Midbrain (tissue), 1 donor: ENCODE measurements around the gene TNIP2.
"Not testable (repeated sequence)": the region's sequence is repeated elsewhere in the genome, so short reads cannot be mapped to it uniquely, and the experiment has no call there.

ENCODE experiments used
- DNase-seq: peaks from one replicate; lab custom pipeline; 2025; lab: John Stamatoyannopoulos, UW

Gene TNIP2

GRCh38 chr4:2743518-2744445 is 12.4 kb downstream of the TNIP2 start:
- no peak for DNase-seq

DNA sequence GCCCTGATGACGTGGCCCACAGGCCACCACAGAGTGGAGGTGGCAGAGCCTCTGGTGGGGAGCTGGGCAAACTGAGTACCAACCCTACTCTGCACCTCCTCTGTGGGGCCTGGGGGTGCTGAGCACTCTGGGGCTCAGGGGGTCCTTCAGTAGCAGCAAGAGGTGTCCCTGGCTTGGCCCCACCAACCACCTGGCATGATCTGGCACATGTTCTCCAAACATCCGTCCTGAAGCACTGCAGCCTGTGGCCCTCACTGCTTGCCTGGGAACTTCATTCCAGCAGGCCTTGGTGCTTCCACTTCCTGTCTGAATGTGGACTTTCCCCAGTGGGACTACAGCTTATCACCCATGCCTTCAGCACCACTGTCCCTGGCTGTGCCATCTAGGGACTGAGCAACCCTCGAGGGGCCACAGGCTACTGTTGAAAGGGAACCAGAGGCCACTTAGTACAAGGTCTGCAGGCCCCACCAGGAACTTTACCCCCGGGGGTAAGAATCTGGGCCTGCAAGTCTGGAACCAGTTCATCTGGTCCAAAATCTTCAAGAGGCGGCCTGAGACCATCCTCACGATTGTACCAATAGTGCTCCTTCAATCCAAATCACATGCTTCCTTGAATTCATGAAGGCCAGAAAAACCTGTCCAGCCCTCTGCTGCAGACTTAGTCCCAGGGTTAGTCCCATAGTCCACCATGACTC is 13.2 kb downstream of the TNIP2 start:
- DNase-seq: no peak

DNA sequence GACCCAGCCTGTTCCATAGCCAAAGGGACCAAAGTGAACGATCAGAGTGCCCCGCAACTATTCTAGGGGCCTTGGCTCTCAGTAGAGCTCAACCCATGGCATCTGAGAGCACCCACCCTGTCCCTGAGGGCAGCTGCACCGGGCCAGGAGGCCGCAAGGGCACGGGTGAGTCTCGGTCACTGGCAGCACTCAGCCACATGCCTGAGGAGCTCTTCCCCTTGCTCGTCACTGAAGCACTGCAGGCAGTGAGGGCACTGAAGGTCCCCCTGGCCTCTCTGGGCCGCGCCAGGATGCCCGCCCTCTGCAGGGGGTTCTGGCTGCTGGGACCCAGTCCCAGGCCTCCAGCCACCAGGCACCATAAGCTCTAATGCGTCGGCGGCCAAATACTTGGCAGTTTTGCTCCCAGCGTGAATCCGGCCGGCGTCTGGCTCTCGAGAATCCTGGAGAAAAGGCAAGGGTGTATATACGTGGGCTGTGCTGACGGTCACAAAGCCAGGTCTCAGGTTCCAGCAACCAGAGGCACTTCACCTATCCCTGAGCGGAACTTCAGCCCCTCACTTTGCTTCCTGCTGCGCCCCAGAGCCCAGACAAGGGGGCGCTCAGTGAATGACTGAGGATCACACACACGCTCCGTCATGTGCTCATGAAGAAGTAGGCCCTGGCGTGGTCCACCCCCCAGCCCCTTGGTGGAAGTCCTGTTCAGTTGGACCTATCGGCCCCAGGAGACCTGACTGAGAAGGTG is 13.9 kb downstream of the TNIP2 start:
- DNase-seq: no peak

DNA sequence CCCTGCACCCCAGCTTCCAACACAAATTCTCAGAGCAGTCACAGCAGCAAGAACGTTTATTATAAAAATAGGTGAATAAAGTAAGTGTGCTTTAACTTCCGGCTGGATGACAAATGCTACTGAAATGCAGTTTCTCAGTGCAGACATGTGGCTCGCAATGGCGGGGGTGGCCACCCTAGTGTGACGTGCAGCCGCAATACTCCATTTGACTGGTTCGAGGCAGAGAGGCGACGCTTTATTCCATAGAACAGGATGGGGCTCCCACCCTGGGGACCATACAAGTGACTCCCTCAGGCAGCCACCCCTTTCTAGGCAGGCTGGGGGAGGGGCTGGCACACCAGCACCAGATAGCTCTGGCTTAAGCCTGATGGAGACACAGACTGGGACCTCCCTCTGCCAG is 14.5 kb downstream of the TNIP2 start:
- DNase-seq: no peak

GRCh38 chr4:2738296-2738695 is 17.8 kb downstream of the TNIP2 start:
- not testable (repeated sequence) for DNase-seq

GRCh38 chr4:2735869-2736268 is 20.3 kb downstream of the TNIP2 start:
- no peak for DNase-seq

GRCh38 chr4:2734612-2735011 is 21.5 kb downstream of the TNIP2 start:
- no peak for DNase-seq

GRCh38 chr4:2733844-2734574 is 22.1 kb downstream of the TNIP2 start:
- no peak for DNase-seq

GRCh38 chr4:2733001-2733843 is 22.9 kb downstream of the TNIP2 start:
- no peak for DNase-seq

DNA sequence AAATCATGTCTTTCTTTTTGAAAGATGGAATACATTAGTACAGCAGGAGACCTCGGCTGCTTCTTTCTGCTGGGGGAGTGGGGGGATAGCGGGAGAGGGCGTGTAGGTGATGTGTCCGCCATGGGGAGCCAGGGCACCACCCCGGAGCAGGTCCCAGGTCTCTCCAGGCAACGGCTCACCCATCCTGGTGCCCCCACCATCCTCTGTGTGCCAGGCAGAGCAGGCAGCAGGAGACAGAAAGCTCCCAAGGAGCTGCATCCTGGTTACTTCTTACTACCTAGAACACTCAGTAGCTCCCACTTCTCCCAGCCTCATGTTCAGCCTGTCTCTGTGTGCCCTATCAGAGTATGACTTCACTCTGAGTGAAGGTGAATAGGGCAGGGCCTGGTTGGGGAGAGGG is 23.6 kb downstream of the TNIP2 start:
- no peak for DNase-seq

GRCh38 chr4:2731907-2732317 is 24.2 kb downstream of the TNIP2 start:
- DNase-seq: no peak

DNA sequence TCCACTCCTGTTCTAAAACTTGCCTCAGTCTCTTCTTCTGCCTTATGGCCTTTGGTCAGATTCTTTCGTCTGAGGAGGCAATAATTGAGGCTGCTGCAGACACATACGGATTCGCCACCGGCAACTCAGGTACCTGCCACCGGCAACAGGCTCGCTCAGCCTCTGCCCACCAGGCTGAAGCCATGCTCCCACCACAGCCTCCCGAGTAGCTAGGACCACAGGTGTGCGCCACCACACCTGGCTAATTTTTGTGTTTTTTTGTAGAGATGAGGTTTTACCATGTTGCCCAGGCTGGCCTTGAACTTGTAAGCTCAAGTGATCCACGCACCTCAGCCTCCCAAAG is 26.6 kb downstream of the TNIP2 start:
- DNase-seq: no peak

DNA sequence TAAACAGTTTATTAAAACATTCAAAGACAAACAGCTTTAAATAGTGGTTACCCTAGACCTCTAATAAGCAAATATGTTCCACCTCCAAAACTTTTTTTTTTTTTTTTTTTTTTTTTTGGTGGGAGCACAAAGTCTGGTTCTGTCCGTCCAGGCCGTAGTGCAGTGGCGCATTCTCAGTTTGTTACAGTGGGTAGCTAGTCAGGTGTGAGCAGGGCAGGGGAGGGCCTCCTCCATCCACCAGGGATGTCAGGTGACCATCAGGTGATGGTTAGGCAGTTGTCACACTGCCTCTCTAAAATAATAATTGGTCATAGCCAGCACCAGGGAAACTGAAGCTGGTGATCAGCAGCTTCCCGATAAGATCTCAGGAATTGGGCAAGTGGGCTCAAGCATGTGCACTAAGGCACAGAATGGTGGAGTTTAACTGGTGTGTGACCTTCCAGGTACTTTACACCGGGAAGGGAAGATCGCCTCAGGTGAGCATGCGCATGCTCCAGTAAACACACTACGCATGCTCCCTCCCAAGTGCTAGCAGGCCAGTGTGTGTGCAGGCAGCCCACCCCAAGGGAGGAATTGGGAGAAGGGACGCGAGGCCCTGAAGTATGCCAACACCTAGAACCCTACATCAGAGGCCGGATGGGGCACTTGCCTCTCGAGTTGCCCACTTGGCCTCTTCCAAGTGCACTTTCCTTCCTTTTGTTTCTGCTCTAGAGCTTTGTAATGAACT is 27.2 kb downstream of the TNIP2 start:
- DNase-seq: no peak

GRCh38 chr4:2728221-2728620 is 27.9 kb downstream of the TNIP2 start:
- DNase-seq: no peak

- not testable (repeated sequence) for DNase-seq
These were observed 29.3 kb downstream of the TNIP2 start for GRCh38 chr4:2726881-2727280.

DNA sequence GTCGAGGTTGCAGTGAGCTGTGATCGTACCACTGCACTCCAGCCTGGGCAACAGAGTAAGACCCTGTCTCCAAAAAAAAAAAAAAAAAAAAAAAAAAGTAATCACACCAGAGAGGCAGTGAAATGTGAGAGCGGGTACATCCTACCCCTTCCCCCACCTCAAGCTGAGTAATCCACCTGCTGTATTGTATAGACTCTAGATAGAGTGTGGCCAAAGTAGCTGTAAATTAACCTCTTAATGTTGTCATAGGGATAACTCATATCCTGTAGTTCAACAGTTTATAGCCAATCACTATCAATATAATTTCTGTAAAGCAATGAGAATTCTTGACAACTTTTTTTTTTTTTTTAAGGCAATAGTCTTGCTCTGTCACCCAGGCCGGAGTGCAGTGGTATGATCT is 30.8 kb downstream of the TNIP2 start:
- DNase-seq: no peak

- no peak for DNase-seq
These were observed 32.4 kb downstream of the TNIP2 start for GRCh38 chr4:2723751-2724150.

DNA sequence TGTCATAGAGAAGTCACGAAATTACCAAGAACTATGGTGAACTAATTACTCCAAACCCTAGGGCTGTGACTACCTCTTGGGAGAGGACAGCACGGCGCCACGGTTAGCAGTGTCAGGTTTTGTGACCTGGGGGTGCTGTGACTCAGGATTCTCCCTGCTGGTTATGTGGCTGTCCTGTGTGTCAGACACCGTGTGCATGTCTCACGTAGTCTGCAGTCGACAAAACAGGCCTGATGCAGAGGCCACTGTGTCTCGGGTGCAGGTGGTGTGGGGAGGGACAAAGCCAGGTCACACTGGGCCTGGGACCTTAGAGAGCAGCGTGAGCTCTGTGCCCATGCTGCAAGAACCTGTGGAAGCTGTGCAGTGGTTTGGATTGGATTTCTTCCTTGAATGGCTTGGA is 34.1 kb downstream of the TNIP2 start:
- no peak for DNase-seq

DNA sequence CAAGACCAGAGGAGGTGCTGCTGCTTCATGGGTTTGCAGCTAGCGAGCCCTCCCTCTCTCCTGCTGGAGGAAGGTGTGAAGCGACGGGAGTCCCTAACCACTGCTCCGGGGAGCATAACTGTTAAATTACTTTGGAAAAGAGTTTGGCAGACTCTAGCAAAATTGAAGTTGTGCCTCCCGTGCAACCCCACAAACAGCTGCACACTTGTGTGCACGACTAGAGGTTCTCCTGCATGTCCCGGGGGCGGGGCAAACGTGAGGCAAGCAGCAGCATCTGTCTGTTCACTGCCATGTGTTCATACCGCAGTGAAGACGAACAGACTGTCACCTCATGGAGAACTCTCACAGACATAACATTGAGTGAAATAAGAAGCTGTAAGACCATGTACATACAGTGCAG is 34.5 kb downstream of the TNIP2 start:
- DNase-seq: no peak

- no peak for DNase-seq
These were observed 39.9 kb downstream of the TNIP2 start for GRCh38 chr4:2716236-2716635.
